Retinal pigment epithelial cell (primary cell): ENCODE results near the gene PDK2.
A peak's percentile ranks its signal among the peaks of the same experiment; 100 is the strongest.

Experiments used
- DNase-seq: peaks from one replicate; pipeline ENCODE4 v3.0.0-alpha.2; 2010; ENCODE audit warnings: low read depth
- H3K4me3 ChIP-seq: 2 replicates; pipeline ENCODE4 v1.5.1; 2011; ENCODE audit warnings: mild to moderate bottlenecking, low read length, control low read depth, moderate library complexity
- TF ChIP-seq, protein P1 (sequence below): conservative IDR thresholded peaks from 2 replicates; pipeline ENCODE4 v1.5.1; 2011; ENCODE audit warnings: low read depth, low read length, control low read depth, inconsistent platforms

PDK2 gene

DNA sequence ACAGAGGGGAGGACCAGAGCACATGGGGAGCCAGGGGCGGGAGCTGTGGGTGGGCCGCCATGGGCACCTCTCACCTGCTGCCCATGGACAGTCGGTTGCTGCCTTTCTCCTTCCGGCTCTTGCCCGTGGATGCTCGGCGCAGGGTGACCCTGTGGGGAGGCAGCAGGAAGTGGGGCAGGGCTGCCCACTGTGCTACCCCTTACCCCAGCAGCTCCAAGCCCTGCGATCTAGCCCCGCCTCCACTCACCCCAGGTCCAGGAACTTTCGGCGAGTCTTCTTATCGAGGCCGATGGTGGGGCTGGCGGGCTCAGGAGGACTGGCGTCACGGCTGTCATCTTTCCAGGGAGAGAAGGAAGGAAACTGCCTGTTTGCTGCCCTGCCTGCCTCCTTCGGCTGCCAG, 20.6 kb downstream of the PDK2 start:
- TF ChIP-seq, protein P1, sequence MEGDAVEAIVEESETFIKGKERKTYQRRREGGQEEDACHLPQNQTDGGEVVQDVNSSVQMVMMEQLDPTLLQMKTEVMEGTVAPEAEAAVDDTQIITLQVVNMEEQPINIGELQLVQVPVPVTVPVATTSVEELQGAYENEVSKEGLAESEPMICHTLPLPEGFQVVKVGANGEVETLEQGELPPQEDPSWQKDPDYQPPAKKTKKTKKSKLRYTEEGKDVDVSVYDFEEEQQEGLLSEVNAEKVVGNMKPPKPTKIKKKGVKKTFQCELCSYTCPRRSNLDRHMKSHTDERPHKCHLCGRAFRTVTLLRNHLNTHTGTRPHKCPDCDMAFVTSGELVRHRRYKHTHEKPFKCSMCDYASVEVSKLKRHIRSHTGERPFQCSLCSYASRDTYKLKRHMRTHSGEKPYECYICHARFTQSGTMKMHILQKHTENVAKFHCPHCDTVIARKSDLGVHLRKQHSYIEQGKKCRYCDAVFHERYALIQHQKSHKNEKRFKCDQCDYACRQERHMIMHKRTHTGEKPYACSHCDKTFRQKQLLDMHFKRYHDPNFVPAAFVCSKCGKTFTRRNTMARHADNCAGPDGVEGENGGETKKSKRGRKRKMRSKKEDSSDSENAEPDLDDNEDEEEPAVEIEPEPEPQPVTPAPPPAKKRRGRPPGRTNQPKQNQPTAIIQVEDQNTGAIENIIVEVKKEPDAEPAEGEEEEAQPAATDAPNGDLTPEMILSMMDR = no peak
- no peak for DNase-seq
- no peak overlapping the region for H3K4me3 ChIP-seq

DNA sequence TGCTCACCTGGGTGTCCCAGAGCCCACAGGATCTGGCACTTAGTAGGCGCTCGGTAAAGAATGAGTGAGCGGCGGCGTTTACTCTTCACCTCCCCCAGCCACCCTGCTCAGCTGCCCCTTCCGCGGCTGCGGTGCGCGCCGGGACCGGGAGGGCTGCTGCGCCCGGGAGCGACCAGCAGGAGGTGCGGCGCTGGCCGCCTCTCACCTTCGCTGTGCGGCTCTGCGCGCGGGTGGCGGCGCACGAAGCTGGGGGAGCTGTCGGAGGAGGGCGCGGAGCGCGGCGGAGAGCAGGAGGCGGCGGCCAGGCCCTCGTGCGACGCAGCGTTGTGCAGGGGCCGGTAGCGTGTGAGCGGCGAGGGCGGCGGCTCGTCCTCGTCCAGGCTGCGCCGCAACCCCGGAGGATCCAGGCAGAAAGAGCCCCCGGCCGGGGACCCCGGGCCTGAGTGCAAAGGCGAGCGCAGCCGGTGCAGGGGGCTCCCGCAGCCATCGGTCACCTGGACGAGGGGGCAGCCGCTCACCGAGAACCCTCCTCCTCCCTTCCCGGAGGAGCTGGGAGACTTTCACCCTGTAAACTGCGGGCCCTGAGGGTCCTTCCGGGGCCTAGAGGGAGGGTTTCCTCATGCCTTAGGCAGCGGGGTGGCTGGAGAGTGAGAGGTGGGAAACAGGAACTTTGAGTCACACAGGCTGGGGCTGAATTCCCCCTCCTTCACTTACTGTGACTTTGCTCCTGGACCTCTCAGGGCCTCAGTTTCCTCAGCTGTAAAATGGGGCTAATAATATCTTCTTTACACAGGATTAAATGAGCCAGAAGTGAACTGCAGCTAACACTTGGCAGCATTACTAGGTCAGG, 22.3 kb downstream of the PDK2 start:
- no peak for DNase-seq
- no peak overlapping the region for H3K4me3 ChIP-seq
- TF ChIP-seq, protein P1 = peak; percentile 68

DNA sequence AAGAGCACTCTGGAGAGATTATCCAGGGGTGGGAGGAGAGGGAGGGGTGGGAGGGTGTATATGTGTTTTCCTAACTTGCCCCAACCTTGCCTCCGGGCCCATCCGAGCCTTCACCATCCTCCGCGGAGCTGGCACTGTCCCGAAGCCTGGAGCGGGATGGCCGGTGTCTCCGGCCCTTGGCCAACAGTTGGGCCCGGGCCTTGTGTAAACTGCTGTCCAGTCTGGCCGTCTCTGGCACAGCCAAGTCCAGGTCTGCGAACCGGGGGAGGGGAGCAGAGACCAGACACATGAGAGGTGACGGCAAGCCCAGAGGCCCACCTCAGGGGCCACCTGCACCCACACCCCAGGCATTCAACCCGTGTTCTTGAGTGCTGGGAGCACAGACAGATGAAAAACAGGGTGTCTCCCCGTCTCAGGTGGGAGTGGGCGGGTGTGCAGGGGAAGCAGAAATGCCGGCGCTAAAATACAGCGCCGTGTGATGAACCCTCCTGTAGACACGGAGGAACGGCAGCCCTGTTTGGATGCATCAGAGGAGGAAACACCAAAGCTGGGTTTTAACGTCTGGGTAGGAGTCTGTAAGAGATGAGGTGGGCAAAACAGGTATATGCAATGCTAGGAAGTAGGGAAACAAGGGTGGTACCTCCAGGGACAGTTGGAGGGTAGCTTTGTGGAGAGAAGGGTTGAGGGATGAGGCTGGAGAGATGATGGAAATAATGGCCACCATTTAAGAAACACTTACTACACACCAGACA, 23.1 kb downstream of the PDK2 start:
- TF ChIP-seq, protein P1 = no peak
- no peak overlapping the region for H3K4me3 ChIP-seq
- DNase-seq = no peak

DNA sequence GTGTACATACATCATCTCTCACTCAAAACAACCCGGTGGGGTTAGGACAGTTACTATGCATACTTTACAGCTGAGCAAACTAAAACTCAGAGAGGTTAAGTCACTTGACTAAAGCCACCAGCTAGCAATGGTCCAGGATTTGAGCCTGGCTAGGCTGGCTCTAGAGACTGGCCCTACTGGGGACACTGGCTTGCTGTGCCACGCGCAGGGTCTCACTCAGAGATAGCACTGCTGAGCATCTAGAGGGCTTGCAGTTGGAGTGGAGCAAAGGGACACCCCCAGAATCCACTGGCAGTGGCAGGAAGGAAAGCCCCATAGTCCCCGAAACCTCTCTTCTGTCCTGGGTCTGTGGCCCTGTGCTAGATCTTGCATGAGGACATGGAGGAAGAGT, 23.7 kb downstream of the PDK2 start:
- H3K4me3 ChIP-seq = no peak overlapping the region
- TF ChIP-seq, protein P1 = no peak

DNA sequence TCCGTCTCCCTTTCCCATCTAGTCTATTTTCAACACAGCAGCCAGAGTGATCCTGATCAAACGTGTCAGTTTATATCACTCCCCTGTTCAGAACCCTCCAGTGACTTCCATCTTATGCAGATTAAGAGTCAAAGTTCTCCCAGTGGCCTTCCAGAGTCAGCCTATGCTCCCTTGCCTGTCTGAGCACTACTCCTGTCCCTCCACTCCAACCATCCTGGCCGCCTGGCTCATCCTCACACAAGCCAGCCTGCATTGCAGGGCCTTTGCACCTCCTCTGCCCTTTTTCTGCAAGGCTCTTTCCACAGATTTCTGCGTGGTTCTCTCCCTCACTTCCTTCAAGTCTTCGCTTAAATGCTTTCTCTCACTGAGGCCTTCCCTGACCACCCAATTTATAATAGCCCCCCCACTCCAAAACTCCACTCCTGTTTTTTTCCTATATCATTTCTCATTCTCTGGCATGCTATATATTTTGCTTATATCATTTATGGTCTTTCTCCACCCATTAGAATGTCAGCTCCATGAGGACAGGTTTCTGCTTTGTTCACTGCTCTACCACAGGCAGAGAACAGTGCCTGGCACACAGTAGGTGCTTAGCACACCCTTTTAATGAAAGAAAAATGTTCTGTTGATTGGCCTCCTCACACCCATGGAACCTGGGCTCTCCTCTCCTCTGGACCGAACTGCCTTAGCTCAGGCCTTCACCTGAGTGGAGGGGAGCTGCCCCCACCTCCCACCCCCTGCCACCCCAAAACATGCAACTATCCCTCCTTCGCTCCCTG, 25.5 kb downstream of the PDK2 start:
- TF ChIP-seq, protein P1 = no peak
- H3K4me3 ChIP-seq = no peak overlapping the region
- no peak for DNase-seq

More for the DNA sequence above, 23.7 kb downstream of the PDK2 start:
- no peak for DNase-seq

DNA sequence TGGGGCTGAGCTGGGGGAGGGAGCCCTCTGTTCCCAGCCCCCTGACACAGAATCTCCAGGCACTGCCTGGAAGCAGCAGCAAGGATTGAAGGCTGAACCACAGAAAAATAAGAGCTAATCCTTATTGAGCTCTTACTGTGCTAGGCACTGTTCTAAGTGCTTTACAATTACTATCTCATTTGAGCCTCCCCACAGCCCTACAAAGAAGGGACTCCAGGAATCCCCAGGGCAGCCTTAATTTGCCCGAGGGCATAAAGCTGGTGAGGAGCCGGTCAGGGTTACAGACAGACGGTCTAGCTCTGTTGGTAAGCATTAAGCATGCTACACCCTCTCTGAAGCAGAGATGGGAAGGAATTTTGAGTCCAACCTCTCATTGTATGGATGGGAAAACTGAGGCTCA, 27.8 kb downstream of the PDK2 start:
- no peak for DNase-seq
- TF ChIP-seq, protein P1 = no peak
- H3K4me3 ChIP-seq = no peak overlapping the region
